Stimulated activated CD8-positive, alpha-beta memory T cell treated with anti-CD3 and anti-CD28 coated beads, Interleukin-15, amount 100 ng/mL, for 1 hour (primary cell): Measurements from ENCODE around the gene EPHB6.

Source experiments
- DNase-seq: peaks from one replicate; pipeline ENCODE4 v3.0.0-alpha.2; 2020; ENCODE audit warnings: low read depth

The EPHB6 gene

GRCh38 chr7:142866361-142867096 is 11.7 kb downstream of the EPHB6 start:
- DNase-seq: no peak

DNA sequence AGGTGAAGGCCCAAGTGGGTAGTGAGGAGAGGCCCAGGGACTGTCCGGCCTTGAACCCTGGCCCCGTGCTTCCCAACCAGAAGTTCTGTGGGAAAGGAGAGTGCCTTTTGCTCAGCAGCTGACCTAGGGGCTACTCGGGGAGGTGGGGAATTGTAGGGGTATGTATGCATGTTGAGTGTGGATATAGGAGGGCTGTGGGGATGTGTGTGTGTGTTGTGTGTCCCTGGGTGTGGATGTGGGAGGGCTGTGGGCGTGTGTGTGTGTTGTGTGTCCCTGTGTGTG is 12.2 kb downstream of the EPHB6 start:
- no peak for DNase-seq

DNA sequence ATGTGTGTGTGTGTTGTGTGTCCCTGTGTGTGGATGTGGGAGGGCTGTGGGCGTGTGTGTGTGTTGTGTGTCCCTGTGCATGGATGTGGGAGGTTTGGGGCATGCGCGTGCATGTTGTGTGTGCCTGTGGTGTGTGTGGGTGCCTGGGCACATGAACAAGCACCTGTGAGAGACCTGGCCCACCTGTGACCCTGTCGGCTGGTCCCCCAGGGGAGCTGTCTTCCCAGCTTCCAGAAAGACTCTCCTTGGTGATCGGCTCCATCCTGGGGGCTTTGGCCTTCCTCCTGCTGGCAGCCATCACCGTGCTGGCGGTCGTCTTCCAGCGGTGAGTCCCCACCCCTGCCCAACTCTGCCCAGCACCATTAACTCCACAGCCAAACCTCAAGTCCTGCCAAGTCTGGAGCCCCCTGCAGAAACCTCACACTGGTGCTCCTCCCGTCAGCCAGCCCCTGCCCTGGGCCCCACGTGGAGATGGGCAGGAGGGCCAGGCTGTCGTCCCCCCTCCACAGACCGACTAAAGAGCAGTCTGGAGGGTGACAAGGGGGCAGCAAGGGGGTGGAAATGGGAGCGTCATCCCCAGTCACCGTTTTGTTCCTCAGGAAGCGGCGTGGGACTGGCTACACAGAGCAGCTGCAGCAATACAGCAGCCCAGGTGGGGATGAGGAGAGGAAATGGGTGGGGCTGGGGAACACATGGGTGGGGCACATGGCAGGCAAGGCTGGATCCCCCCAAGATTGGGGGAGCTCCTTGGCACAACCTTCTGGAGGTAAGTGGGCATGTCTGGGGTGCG is 12.7 kb downstream of the EPHB6 start:
- no peak for DNase-seq

DNA sequence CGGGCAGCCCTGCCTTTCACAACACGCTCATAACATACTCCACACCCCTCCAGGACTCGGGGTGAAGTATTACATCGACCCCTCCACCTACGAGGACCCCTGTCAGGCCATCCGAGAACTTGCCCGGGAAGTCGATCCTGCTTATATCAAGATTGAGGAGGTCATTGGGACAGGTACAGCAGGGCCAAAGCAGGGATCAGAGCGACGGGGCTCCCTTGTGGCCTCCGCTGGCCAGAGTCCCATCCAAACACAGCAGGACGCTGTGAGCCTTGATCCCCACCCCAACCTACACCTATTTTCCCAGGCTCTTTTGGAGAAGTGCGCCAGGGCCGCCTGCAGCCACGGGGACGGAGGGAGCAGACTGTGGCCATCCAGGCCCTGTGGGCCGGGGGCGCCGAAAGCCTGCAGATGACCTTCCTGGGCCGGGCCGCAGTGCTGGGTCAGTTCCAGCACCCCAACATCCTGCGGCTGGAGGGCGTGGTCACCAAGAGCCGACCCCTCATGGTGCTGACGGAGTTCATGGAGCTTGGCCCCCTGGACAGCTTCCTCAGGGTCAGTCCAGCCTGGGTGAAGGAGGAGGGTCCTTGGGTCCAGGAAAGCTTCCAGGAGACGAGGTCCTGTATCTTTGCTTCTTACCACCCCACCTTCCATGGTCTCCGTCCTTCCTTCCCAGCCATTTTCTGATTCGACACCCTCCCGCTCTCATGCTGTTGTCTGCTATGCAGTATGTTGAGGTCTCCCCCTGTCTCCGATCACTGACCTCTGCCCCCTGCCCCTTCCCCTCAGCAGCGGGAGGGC is 13.5 kb downstream of the EPHB6 start:
- DNase-seq: no peak

- DNase-seq: no peak
Observed at GRCh38 chr7:142868986-142869415, 14.1 kb downstream of the EPHB6 start.

- DNase-seq: no peak
Observed at GRCh38 chr7:142869434-142869833, 14.6 kb downstream of the EPHB6 start.

DNA sequence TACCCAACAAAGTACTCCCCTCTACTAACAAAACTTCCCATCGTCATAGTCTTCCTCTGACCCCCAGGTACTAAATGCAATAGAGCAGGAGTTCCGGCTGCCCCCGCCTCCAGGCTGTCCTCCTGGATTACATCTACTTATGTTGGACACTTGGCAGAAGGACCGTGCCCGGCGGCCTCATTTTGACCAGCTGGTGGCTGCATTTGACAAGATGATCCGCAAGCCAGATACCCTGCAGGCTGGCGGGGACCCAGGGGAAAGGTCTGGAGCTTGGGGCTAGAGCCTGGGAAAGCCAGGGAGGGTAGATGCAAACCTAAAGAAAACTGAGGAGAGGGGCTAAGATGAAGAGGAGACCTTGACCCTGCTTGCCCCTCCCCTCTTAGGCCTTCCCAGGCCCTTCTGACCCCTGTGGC is 15.3 kb downstream of the EPHB6 start:
- DNase-seq: no peak

DNA sequence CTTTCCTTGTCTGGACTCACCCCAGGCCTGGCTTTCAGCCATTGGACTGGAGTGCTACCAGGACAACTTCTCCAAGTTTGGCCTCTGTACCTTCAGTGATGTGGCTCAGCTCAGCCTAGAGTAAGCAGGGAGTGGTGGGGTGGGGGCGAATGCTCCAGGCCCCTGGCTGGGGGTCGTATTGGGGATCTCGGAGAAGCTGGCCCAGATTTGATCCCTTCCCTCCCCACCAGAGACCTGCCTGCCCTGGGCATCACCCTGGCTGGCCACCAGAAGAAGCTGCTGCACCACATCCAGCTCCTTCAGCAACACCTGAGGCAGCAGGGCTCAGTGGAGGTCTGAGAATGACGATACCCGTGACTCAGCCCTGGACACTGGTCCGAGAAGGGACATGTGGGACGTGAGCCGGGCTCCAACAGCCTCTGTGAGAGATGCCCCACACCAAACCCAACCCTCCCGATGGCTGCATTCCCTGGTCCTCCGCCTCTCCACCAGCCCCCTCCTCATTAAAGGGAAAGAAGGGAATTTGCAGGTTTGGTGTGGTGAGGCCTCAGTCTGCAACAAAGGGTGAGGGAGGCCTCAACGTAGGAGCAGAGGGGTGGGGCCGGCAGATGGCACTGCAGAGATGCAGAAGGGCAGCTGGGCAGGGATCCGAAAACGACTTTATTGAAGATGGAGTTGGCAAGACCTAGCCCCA is 15.8 kb downstream of the EPHB6 start:
- no peak for DNase-seq

DNA sequence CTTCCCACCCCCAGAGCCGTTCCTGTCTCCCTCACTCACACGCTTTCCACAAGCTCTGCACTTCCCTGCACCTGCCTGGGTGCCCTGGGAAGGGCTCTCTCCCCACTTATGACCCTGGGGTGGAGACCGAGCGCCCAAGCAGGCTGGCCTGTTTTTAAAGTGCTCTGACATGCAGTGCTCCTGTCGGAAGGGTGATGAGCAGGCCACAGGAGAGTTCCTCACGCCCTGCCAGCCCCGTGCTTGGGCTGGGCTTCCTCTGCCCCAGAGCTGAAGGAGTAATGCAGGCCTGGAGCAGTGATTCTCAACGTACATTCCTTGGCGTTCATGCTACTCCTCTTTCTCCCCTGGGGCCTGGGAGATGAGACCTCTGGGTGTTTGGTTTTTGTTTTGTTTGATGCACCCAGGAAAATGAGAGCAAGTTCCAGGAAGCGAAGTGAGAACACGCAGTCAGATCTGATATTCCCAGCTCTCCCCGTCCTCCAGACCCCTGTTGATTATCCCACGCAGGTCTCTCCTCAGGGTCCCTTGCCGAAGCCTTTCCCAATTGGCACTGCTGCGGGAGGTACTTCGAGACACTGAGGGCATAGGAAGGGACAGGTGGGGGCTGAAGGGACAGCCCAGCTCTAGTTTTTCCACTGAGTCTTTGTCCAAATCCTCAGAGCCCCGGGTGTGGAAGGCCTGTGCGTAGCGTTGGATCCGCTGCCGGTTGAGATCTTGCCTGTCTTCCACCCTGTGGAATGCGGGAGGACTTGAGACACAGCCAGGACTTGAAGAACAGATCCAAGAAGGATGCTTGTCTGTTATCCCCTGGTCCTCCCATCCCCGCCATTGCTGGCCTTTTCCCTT is 16.6 kb downstream of the EPHB6 start:
- DNase-seq: no peak

GRCh38 chr7:142872106-142872675 is 17.3 kb downstream of the EPHB6 start:
- DNase-seq: no peak

DNA sequence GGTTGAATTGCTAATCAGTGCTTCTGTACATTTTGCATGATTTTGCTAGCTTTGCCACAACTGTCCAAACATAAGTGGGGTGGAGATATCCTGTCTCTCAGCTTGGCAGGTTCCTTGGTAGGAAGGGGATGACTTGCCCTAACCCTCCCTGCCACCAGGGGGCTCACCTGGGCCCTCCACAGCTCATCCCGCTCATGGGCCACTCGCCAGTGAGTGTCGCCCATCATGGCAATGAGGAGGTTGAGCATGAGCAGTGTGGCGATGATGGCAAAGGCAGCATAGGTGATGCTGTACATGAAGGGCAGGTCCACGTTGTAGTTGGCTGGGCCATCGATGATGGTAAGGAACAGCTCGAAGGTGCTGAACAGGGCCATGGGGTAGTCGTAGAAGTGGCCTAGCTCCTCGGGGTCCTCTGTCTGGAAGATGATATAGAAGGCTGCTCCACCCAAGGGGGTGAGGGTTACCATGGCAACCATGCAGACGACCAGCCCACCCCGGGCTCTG is 18.5 kb downstream of the EPHB6 start:
- DNase-seq: no peak

DNA sequence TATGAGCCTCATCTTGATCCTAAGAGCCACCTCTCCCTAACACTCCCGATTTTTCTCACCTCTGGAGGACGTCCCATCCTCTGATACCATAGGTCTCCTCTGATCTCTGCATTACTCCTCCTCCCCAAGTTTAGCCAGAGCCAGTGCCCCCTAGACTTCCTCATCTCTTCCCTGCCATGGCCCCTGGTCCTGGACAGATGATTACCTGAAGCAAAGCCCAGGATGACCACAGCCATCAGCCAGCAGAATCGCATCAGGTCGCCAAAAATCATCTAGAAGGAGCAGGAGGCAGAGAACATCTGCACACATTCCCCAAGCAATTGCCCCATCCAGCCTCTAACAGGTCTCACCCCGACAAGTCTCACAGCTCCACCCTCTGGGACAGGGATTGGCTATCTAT is 19.0 kb downstream of the EPHB6 start:
- DNase-seq: no peak

- DNase-seq: no peak
Observed at GRCh38 chr7:142874409-142874808, 19.5 kb downstream of the EPHB6 start.

DNA sequence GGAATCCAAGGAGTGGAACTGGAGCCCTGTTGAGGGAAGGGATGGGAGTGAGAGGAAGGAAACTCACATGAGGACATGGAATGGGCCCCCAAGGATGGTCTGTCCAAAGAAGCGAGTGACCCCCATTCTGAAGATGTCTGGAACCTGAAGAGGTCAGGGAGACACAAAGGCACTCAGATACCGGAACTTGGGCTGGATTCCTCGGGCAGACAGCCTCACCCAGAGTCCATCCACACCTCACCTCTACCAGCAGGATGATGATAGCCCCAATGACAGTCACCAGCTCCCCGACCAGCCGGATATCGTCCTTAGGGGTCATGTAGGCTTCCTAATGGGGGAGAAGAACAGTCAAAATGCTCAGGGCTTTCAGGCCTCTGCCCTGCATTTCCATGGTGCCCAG is 20.0 kb downstream of the EPHB6 start:
- no peak for DNase-seq

- no peak for DNase-seq
Observed at GRCh38 chr7:142875456-142875855, 20.6 kb downstream of the EPHB6 start.

- DNase-seq: no peak
Observed at GRCh38 chr7:142876236-142876960, 21.5 kb downstream of the EPHB6 start.

GRCh38 chr7:142876991-142877910 is 22.4 kb downstream of the EPHB6 start:
- DNase-seq: no peak

DNA sequence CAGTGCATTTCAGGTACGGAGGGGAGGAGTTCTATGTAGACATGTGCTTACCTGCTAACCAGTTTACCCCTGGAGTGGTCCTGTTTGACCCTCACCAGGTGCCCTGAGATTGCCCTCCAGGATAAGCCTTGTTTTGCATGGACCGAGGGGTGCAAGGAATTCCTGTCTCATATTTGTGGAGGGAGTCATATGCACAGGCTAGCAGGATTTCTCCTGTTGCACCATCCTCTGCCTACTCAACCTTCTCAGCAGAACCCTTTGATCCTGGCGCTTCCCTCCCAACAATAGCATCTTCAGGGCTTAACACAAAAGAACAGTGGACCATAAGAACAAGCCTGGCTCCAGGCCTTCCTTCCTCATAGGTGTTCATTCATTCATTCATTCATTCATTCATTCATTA is 23.4 kb downstream of the EPHB6 start:
- DNase-seq: no peak

GRCh38 chr7:142879060-142879459 is 24.2 kb downstream of the EPHB6 start:
- no peak for DNase-seq
